ENCODE data around the gene ADAM12.

GRCh38 chr10:126270111-126270510 lies 118.2 kb downstream of the ADAM12 start:
- TF ChIP-seq CTCF (IDR thresholded peaks at IDR 0.05; ENCODE audit: extremely low read depth in 1 of 2, insufficient read depth in 1 of 2, low read depth in 1 of 2, low read length in 2 of 2): no peak
- TF ChIP-seq EZH2 (IDR thresholded peaks at IDR 0.05; ENCODE audit: borderline replicate concordance, low read depth, low read length, severe bottlenecking): no peak
- no peak for TF ChIP-seq JUN (IDR thresholded peaks at IDR 0.05; ENCODE audit: borderline replicate concordance, insufficient read depth, insufficient read length, low read depth)
- no peak for TF ChIP-seq GATA2 (IDR thresholded peaks at IDR 0.05; ENCODE audit: insufficient read depth, insufficient read length, low read depth, low read length)
- TF ChIP-seq POLR2A (IDR thresholded peaks at IDR 0.05; ENCODE audit: low read depth, low read length): no peak
